Mesodermal cell (in vitro differentiated cells): ENCODE results near the gene MLLT10.

Experiments
- H3K27ac ChIP-seq: 2 replicates; pipeline ENCODE4 v1.7.0; 2013; ENCODE audit warnings: mild to moderate bottlenecking, low read depth, low read length, moderate library complexity; ENCODE audit not compliant: severe bottlenecking
- H3K36me3 ChIP-seq: 2 replicates; pipeline ENCODE4 v1.7.1; 2013; ENCODE audit warnings: mild to moderate bottlenecking, low read length, moderate library complexity; ENCODE audit not compliant: control insufficient read depth, insufficient read depth
- H3K4me1 ChIP-seq: one replicate; pipeline ENCODE4 v1.7.1; 2013; ENCODE audit warnings: mild to moderate bottlenecking, low read length; ENCODE audit not compliant: insufficient read depth, control insufficient read depth, poor library complexity, severe bottlenecking
- H3K4me3 ChIP-seq: 2 replicates; pipeline ENCODE4 v1.7.0; 2013; ENCODE audit warnings: low read length, control low read depth, mild to moderate bottlenecking; ENCODE audit not compliant: insufficient read depth, poor library complexity, severe bottlenecking; ENCODE audit errors: extremely low read depth
- H3K9me3 ChIP-seq: 2 replicates; pipeline ENCODE4 v1.7.1; 2013; ENCODE audit warnings: mild to moderate bottlenecking, low read length, moderate library complexity; ENCODE audit not compliant: control insufficient read depth
- WGBS, 2 experiments: methylation state at CpG; one replicate each; pipeline ENCODE4 v1.1.5; 2013; ENCODE audit warnings: missing lambda C conversion rate in 2 of 2; ENCODE audit not compliant: insufficient coverage in 2 of 2; 5-methylcytosine and 5-hydroxymethylcytosine counted together

Gene MLLT10

DNA sequence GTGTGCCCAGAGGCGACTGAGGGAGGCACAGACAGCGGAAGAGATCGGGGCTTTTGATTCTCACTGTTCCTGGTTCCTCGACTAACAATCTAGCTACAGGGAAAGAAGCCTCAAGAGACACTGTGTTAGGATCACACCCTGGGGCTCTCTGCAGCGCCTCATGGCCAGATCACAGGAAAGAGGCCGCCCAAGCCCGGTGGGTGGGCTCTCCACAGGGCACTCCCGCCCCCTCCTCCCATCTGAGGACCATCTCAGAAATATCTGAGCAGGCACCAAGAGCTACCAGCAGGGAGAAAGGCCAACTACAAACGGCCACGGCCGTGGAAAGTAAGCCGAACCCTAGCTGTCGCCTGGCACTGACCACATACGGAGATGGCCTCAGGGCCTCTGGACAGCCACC lies 224.2 kb downstream of the MLLT10 start:
- Histone ChIP-seq H3K9me3 (no peaks in the 10 kb centered on the region), H3K4me3 (no peak overlapping the region), H3K27ac (peak overlapping the region; percentile 79), H3K36me3 (peaks cover 22% of the 10 kb centered on the region), H3K4me1 (peaks cover 14% of the 10 kb centered on the region)
- 53 to 62% methylated on average over 6 to 10 of the region's 14 CpGs for WGBS, 2 experiments

DNA sequence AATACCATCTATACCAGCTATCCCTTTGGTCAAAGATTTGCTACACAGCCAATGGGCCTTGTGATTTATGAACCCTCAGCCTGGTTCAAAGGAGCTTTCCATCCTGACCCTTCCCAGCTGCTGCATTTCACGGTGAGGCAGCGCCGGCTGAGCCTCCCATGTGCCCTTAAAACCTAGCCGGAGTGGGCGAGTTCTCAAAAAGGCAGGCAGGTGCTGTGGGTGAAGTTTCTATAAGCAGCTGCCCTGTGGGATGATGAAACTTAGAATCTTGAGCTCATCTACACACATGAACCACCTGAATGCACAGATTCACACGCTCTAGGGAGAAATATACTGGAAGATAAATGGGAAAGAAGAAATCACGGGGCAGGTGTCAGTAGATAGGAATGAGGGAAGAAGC lies 224.7 kb downstream of the MLLT10 start:
- Histone ChIP-seq H3K4me1 (peaks cover 14% of the 10 kb centered on the region), H3K4me3 (no peak overlapping the region), H3K27ac (no peak overlapping the region), H3K9me3 (no peaks in the 10 kb centered on the region), H3K36me3 (peaks cover 22% of the 10 kb centered on the region)
- WGBS, 2 experiments = 98% methylated on average over 6 of the region's 7 CpGs; no CpG with 5 or more reads in 1 of the 2 experiments

DNA sequence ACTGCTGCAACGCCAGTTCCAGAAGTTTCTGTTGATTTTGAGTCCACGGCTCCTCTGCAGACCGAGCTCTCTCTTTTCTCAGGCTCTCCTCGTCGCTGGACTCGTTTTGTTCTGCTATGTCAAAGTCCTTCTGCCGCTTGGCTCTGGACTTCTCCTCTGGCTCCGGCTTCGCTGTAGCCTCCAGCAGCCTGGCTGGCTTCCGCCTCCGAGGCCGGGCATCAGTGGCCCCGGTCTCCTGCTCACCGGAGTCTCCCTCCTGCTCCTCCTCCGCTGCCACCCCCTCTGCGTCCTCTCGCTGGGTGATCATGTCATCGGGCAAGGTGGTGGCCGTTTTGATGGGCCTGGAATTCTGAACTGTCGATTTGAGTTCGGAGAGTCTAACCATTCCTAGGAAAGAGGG lies 225.2 kb downstream of the MLLT10 start:
- no peaks in the 10 kb centered on the region for H3K9me3 ChIP-seq
- WGBS, 2 experiments = 90 to 92% methylated on average over 14 to 19 of the region's 21 CpGs
- H3K36me3 ChIP-seq = peaks cover 22% of the 10 kb centered on the region
- peaks cover 14% of the 10 kb centered on the region for H3K4me1 ChIP-seq
- no peak overlapping the region for H3K4me3 ChIP-seq
- H3K27ac ChIP-seq = no peak overlapping the region

DNA sequence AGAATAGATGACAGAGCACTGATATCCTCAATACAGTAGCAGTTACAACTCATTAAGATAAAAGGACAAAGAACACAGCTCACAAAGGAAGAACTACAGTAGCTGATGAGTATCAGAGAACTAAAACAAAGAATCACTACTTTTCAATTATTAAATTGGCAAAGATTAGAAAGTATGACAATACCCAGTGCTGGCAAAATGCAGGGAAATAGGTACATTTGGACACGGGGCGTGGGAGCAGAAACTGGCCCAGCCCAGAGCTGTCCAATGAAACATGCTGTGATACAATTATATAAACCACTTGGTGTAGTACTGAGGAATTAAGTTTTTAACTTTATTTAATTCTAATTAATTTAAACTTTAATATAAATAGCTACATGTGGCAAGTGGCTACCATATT lies 226.3 kb downstream of the MLLT10 start:
- H3K27ac ChIP-seq = no peak overlapping the region
- no peak overlapping the region for H3K4me3 ChIP-seq
- H3K4me1 ChIP-seq = peaks cover 14% of the 10 kb centered on the region
- H3K9me3 ChIP-seq = no peaks in the 10 kb centered on the region
- peaks cover 18% of the 10 kb centered on the region for H3K36me3 ChIP-seq
- WGBS, 2 experiments = 83 to 92% methylated on average over 2 of the region's 2 CpGs

DNA sequence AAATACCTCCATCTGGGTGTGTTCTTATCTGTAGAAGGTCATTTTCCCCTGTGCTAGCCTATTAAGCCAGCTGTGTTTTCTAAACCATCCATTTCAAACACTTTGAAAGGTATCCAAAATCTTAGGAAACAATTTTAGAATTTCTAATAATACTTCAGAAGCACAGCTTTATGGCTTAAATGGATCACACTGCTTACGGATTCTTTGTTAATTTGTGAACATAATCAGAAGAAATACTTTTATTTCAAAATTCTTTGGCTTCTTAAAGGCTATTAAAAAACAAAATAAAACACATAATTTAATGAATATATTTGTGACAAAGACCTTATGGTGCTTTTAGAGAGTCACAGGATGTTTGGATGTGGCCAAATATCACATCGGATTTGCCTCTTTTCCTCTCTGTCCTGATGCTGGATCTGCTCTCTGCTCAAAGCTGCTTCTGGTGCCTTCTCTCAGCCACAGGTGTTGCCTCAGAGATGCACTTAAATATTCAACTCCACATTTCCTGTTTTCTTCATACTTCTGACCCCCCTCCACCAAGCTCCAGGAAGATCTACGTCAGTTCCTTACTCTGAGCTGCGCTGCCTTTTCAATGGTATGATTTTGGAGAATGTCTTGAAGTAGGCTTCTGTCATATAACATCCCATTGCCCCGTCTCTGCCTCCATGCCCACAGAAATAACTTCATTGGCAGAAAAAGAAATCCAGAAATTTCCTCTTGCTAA lies 230.6 kb downstream of the MLLT10 start:
- Histone ChIP-seq H3K4me1 (no peaks in the 10 kb centered on the region), H3K36me3 (peaks cover 8% of the 10 kb centered on the region), H3K9me3 (no peaks in the 10 kb centered on the region), H3K4me3 (no peak overlapping the region), H3K27ac (no peak overlapping the region)
- WGBS, 2 experiments = 82 to 100% methylated on average over 1 to 2 of the region's 5 CpGs

DNA sequence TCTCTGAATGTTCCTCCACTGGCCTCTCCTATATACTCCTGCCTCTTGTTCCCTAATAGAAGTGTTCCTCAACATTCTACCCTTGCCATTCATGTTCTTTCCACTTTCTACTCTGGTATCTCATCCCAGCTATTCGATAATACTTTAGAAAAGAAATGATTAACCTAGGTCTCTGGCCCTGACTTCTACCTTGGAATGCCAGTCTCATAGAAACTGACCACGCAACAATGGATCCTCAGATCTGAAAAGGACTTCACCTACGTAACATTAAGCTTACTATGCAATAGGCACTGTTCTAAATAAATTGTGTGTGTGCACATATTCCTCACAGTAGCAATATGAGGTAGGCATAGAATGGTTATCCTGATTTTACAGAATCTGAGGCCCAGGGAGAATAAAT lies 235.0 kb downstream of the MLLT10 start:
- no peaks in the 10 kb centered on the region for H3K9me3 ChIP-seq
- H3K4me3 ChIP-seq = no peak overlapping the region
- no peak overlapping the region for H3K27ac ChIP-seq
- 91 to 100% methylated on average over 3 of the region's 3 CpGs for WGBS, 2 experiments
- no peaks in the 10 kb centered on the region for H3K4me1 ChIP-seq
- H3K36me3 ChIP-seq = no peaks in the 10 kb centered on the region

DNA sequence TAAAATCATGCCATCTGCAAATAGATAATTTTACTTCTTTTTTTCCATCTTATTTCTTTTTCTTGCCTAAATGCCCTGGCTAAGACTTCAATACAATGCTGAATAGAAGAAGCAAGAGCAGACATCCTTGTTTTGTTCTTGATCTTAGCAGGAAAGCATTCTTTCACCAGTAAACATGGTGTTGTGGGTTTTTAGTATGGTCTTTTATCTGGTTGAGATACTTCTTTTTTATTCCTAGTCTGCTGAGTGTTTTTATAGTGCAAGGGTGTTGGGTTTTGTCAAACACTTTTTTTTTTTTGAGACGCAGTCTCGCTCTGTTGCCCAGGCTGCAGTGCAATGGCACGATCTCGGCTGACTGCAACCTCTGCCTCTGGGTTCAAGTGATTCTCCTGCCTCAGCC lies 237.2 kb downstream of the MLLT10 start:
- Histone ChIP-seq H3K27ac (no peak overlapping the region), H3K36me3 (no peaks in the 10 kb centered on the region), H3K9me3 (no peaks in the 10 kb centered on the region), H3K4me1 (no peaks in the 10 kb centered on the region), H3K4me3 (no peak overlapping the region)
- 94 to 95% methylated on average over 4 of the region's 4 CpGs for WGBS, 2 experiments

DNA sequence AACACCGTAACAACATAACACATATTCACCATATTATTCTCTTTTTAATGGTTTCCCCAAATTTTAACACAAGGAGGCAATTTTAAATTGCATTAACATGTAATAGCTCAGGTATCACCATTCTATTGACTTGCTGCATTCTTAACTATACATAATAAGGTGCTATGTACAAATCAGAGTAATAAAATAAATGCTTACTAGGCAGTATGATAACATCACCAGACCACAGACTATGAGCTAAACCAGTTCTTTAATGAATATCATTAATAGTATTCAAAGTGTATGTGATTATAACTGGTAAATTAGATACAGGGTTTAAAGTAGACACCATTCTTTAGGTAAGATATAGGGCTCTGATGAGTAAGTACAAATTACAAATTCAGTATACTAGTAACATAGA lies 242.9 kb downstream of the MLLT10 start:
- H3K9me3 ChIP-seq = no peaks in the 10 kb centered on the region
- no peak overlapping the region for H3K4me3 ChIP-seq
- no peaks in the 10 kb centered on the region for H3K36me3 ChIP-seq
- no peak overlapping the region for H3K27ac ChIP-seq
- no CpG with 5 or more reads among the region's 1 CpG for WGBS, 2 experiments
- no peaks in the 10 kb centered on the region for H3K4me1 ChIP-seq

DNA sequence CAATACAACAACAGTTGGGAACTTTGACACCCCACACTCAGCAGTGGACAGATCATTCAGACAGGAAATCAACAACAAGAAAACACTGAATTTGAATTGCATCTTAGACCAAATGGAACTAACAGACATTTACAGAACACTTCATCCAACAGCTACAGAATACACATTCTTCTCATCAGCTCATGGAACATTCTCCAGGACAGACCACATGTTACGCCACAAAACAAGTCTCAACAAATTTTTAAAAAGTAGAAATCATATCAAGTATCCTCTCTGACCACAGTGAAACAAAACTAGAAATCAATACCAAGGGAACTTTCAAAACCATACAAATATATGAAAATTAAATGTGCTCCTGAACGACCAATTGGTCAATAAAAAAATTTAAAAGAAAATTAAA lies 257.2 kb downstream of the MLLT10 start:
- H3K27ac ChIP-seq = no peak overlapping the region
- no peaks in the 10 kb centered on the region for H3K36me3 ChIP-seq
- no peaks in the 10 kb centered on the region for H3K4me1 ChIP-seq
- no peak overlapping the region for H3K4me3 ChIP-seq
- H3K9me3 ChIP-seq = no peaks in the 10 kb centered on the region
- 100% methylated on average over 1 of the region's 2 CpGs for WGBS, 2 experiments
